GM06990 (cell line): Measurements from ENCODE around the gene AKR1E2.

Experiments used
- DNase-seq: peaks from one replicate; pipeline ENCODE4 v3.0.0-alpha.2; 2011; ENCODE audit not compliant: insufficient read length; ENCODE audit errors: extremely low read depth
- H3K27me3 ChIP-seq: replicated peaks from 2 replicates; pipeline ENCODE4 v1.6.0; 2011; ENCODE audit warnings: low read length; ENCODE audit not compliant: control insufficient read depth, insufficient read depth
- H3K36me3 ChIP-seq: 2 replicates; pipeline ENCODE4 v1.5.1; 2011; ENCODE audit warnings: low read length; ENCODE audit not compliant: control insufficient read depth, insufficient read depth
- H3K4me3 ChIP-seq: replicated peaks from 2 replicates; pipeline ENCODE4 v1.5.1; 2011; ENCODE audit warnings: low read depth, mild to moderate bottlenecking, control low read depth, low read length
- TF ChIP-seq, protein P1 (sequence below): IDR thresholded peaks from 2 replicates; pipeline ENCODE4 v1.5.1; 2011; ENCODE audit warnings: low read length, control low read depth, mild to moderate bottlenecking, inconsistent platforms; ENCODE audit not compliant: insufficient read depth, poor library complexity, severe bottlenecking

Gene AKR1E2

DNA sequence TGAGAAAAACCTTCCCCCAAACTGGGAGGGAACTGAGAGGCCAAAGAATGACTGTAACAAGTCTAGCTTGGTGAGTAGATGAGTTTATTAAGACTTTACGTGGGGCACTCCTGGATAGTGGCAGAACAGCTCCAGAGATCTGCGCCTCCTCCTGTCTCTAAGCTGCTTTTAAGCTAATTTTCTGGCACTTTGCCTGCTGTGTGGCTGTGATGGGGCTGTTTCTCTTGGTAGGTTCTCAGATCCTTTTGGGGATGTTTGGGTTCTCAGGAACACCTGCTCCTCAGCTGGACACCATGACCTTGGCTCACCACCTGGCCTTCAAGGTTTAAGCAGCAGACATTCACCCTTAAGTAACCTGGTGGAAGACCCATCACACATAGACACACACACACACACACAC is 68.3 kb downstream of the AKR1E2 start:
- Histone ChIP-seq H3K36me3 (no peaks in the 10 kb centered on the region), H3K4me3 (no peak overlapping the region), H3K27me3 (no peaks in the 10 kb centered on the region)
- TF ChIP-seq, protein P1, sequence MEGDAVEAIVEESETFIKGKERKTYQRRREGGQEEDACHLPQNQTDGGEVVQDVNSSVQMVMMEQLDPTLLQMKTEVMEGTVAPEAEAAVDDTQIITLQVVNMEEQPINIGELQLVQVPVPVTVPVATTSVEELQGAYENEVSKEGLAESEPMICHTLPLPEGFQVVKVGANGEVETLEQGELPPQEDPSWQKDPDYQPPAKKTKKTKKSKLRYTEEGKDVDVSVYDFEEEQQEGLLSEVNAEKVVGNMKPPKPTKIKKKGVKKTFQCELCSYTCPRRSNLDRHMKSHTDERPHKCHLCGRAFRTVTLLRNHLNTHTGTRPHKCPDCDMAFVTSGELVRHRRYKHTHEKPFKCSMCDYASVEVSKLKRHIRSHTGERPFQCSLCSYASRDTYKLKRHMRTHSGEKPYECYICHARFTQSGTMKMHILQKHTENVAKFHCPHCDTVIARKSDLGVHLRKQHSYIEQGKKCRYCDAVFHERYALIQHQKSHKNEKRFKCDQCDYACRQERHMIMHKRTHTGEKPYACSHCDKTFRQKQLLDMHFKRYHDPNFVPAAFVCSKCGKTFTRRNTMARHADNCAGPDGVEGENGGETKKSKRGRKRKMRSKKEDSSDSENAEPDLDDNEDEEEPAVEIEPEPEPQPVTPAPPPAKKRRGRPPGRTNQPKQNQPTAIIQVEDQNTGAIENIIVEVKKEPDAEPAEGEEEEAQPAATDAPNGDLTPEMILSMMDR = no peak
- no peak for DNase-seq
